ENCODE data around the gene TMEM169.

GRCh38 chr2:216148983-216149382 lies 67.3 kb downstream of the TMEM169 start:
- TF ChIP-seq CTCF (IDR thresholded peaks at IDR 0.05), result no peak
- TF ChIP-seq POLR2A (IDR thresholded peaks at IDR 0.05), result no peak

Data from thyroid gland (tissue), 4 donors.